ENCODE measurements around the gene PHGDH.
"Not testable (repeated sequence)": the region's sequence is repeated elsewhere in the genome, so short reads cannot be mapped to it uniquely, and the experiment has no call there.

Gene PHGDH

GRCh38 chr1:119697598-119697997 lies 14.1 kb upstream of the PHGDH start:
- DNase-seq (ENCODE audit: low read depth in 3 of 3) = no peak

- DNase-seq (ENCODE audit: low read depth in 3 of 3) = no peak
Measured at GRCh38 chr1:119700326-119700725, 11.4 kb upstream of the PHGDH start.

- DNase-seq (ENCODE audit: low read depth in 3 of 3) = no peak
Measured at GRCh38 chr1:119701659-119702058, 10.1 kb upstream of the PHGDH start.

GRCh38 chr1:119702384-119702783 lies 9.3 kb upstream of the PHGDH start:
- DNase-seq (ENCODE audit: low read depth in 3 of 3) = no peak

GRCh38 chr1:119703666-119704450 lies 7.9 kb upstream of the PHGDH start:
- DNase-seq (ENCODE audit: low read depth in 3 of 3) = no peak

GRCh38 chr1:119706599-119706998 lies 5.1 kb upstream of the PHGDH start:
- DNase-seq (ENCODE audit: low read depth in 3 of 3) = not testable (repeated sequence)

- not testable (repeated sequence) for DNase-seq (ENCODE audit: low read depth in 3 of 3)
Measured at GRCh38 chr1:119711356-119711803, 354 bp upstream of the PHGDH start.

GRCh38 chr1:119712342-119713038 lies 756 bp downstream of the PHGDH start:
- peak; percentile 28 to 42 (median 41) for DNase-seq (ENCODE audit: low read depth in 3 of 3)

- no peak for DNase-seq (ENCODE audit: low read depth in 3 of 3)
Measured at GRCh38 chr1:119713039-119713748, 1.5 kb downstream of the PHGDH start.

GRCh38 chr1:119713749-119714456 lies 2.2 kb downstream of the PHGDH start:
- DNase-seq (ENCODE audit: low read depth in 3 of 3) = no peak

GRCh38 chr1:119714583-119714982 lies 2.8 kb downstream of the PHGDH start:
- DNase-seq (ENCODE audit: low read depth in 3 of 3) = no peak

- no peak for DNase-seq (ENCODE audit: low read depth in 3 of 3)
Measured at GRCh38 chr1:119715542-119715941, 3.8 kb downstream of the PHGDH start.

- no peak for DNase-seq (ENCODE audit: low read depth in 3 of 3)
Measured at GRCh38 chr1:119718409-119718808, 6.7 kb downstream of the PHGDH start.

- no peak for DNase-seq (ENCODE audit: low read depth in 3 of 3)
Measured at GRCh38 chr1:119718972-119719371, 7.2 kb downstream of the PHGDH start.

- DNase-seq (ENCODE audit: low read depth in 3 of 3) = no peak
Measured at GRCh38 chr1:119720866-119721440, 9.2 kb downstream of the PHGDH start.

- no peak for DNase-seq (ENCODE audit: low read depth in 3 of 3)
Measured at GRCh38 chr1:119721896-119722295, 10.2 kb downstream of the PHGDH start.

GRCh38 chr1:119724611-119725218 lies 13.0 kb downstream of the PHGDH start:
- no peak for DNase-seq (ENCODE audit: low read depth in 3 of 3)

GRCh38 chr1:119725626-119726025 lies 13.9 kb downstream of the PHGDH start:
- DNase-seq (ENCODE audit: low read depth in 3 of 3) = no peak

- no peak for DNase-seq (ENCODE audit: low read depth in 3 of 3)
Measured at GRCh38 chr1:119727991-119728390, 16.3 kb downstream of the PHGDH start.

GRCh38 chr1:119729044-119729443 lies 17.3 kb downstream of the PHGDH start:
- DNase-seq (ENCODE audit: low read depth in 3 of 3) = no peak

GRCh38 chr1:119731060-119731459 lies 19.3 kb downstream of the PHGDH start:
- DNase-seq (ENCODE audit: low read depth in 3 of 3) = no peak

Measured in stimulated activated CD4-positive, alpha-beta T cell treated with anti-CD3 and anti-CD28 coated beads, TNF-alpha, amount 100 ng/mL, for 48 hours (primary cell).